ENCODE data around the gene IFNG.

DNA sequence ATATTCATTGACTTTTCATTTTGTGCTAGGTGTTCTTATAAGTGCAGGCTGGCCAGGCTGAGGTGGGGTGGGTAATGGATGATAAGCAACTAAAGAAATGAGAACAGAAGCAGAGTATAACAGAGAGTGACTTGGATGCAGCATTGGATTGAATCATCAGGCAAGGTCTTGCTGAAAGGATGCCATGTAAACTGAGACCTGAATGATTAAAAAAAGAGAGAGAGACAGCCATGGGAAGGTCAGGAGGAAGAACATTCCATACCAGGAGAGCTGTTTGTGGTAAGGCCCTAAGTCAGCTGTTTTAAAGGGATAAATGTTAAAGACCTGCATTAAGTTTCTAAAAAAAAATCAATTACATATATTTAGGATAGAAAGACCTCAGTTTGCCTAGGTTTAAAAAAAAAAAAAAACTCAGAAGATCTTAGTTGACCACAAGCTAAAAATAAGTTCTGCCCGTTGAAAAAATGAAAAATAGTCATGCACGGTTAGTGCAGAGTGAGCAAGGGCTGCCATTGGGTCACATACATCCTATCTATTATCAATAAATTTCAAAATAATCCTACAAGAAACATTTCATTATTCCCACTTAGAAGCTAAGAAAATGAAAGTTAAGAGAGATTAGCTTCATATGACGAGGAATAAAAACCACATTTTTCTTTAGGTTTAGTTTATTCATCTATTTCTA is 37.2 kb downstream of the IFNG start:
- TF ChIP-seq TAF1 (IDR thresholded peaks at IDR 0.05; ENCODE audit: borderline replicate concordance, insufficient read depth, low read length): no peak
- TF ChIP-seq, protein P1, sequence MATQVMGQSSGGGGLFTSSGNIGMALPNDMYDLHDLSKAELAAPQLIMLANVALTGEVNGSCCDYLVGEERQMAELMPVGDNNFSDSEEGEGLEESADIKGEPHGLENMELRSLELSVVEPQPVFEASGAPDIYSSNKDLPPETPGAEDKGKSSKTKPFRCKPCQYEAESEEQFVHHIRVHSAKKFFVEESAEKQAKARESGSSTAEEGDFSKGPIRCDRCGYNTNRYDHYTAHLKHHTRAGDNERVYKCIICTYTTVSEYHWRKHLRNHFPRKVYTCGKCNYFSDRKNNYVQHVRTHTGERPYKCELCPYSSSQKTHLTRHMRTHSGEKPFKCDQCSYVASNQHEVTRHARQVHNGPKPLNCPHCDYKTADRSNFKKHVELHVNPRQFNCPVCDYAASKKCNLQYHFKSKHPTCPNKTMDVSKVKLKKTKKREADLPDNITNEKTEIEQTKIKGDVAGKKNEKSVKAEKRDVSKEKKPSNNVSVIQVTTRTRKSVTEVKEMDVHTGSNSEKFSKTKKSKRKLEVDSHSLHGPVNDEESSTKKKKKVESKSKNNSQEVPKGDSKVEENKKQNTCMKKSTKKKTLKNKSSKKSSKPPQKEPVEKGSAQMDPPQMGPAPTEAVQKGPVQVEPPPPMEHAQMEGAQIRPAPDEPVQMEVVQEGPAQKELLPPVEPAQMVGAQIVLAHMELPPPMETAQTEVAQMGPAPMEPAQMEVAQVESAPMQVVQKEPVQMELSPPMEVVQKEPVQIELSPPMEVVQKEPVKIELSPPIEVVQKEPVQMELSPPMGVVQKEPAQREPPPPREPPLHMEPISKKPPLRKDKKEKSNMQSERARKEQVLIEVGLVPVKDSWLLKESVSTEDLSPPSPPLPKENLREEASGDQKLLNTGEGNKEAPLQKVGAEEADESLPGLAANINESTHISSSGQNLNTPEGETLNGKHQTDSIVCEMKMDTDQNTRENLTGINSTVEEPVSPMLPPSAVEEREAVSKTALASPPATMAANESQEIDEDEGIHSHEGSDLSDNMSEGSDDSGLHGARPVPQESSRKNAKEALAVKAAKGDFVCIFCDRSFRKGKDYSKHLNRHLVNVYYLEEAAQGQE (IDR thresholded peaks at IDR 0.05; ENCODE audit: insufficient read depth in 1 of 2, low read depth in 2 of 2, low read length in 2 of 2): no peak
- no peak for TF ChIP-seq POLR2AphosphoS5 (IDR thresholded peaks at IDR 0.05; ENCODE audit: low read depth, low read length)
